GM18858 (cell line): ENCODE measurements around the gene ERBB2.

ENCODE experiments used
- ATAC-seq: cut with Tn5 transposase; IDR thresholded peaks from one replicate; pipeline ENCODE4 v1.9.1; 2021; ENCODE audit not compliant: unreplicated experiment

Gene ERBB2

GRCh38 chr17:39699818-39700147 is at the start of gene ERBB2:
Gene ERBB2, plus strand, starts transcription at chr17:39700064. Its CDS starts 175 bp downstream, at chr17:39700239.
- ATAC-seq = no peak

GRCh38 chr17:39650121-39650579 is 49.7 kb upstream of the ERBB2 start:
- ATAC-seq = no peak

GRCh38 chr17:39651923-39652586 is 47.8 kb upstream of the ERBB2 start:
- no peak for ATAC-seq

- no peak for ATAC-seq
These were observed 47.1 kb upstream of the ERBB2 start for GRCh38 chr17:39652587-39653315.

- ATAC-seq = no peak
These were observed 46.6 kb upstream of the ERBB2 start for GRCh38 chr17:39653316-39653661.

GRCh38 chr17:39653662-39654331 is 46.1 kb upstream of the ERBB2 start:
- no peak for ATAC-seq

GRCh38 chr17:39655105-39655504 is 44.8 kb upstream of the ERBB2 start:
- no peak for ATAC-seq

- ATAC-seq = no peak
These were observed 41.5 kb upstream of the ERBB2 start for GRCh38 chr17:39658346-39658745.

- no peak for ATAC-seq
These were observed 41.1 kb upstream of the ERBB2 start for GRCh38 chr17:39658760-39659159.

- ATAC-seq = no peak
These were observed 40.4 kb upstream of the ERBB2 start for GRCh38 chr17:39659279-39660010.

GRCh38 chr17:39660011-39660360 is 39.9 kb upstream of the ERBB2 start:
- ATAC-seq = no peak

- no peak for ATAC-seq
These were observed 39.2 kb upstream of the ERBB2 start for GRCh38 chr17:39660397-39661385.

- ATAC-seq = no peak
These were observed 37.9 kb upstream of the ERBB2 start for GRCh38 chr17:39661744-39662541.

- ATAC-seq = no peak
These were observed 37.1 kb upstream of the ERBB2 start for GRCh38 chr17:39662551-39663339.

- no peak for ATAC-seq
These were observed 36.5 kb upstream of the ERBB2 start for GRCh38 chr17:39663340-39663687.

GRCh38 chr17:39663688-39664580 is 35.9 kb upstream of the ERBB2 start:
- ATAC-seq = no peak

- ATAC-seq = no peak
These were observed 35.0 kb upstream of the ERBB2 start, which contains the start of gene TCAP for GRCh38 chr17:39664581-39665561. Gene TCAP, plus strand, starts transcription at chr17:39665349. Its CDS starts 11 bp downstream, at chr17:39665360.
